Ovary (tissue), 9 donors: ENCODE data around the gene LSS. TPM values are rescaled to one million over a fixed set of nuclear protein-coding genes. Genes with fewer than 3 reads are reported as not detected.

Source experiments
- DNase-seq, 5 donors: peaks; one replicate each; pipeline ENCODE4 v3.0.0-alpha.2; 2019 to 2020
- H3K27ac ChIP-seq, 2 donors: fragments of 200-600 bp; one replicate each; pipeline versions ENCODE4 v1.5.1 to v1.8.0; 2019 to 2022
- H3K27me3 ChIP-seq: fragments of 200-600 bp; one replicate; pipeline ENCODE4 v1.8.0; 2022
- H3K36me3 ChIP-seq: fragments of 200-600 bp; sonication (generic); one replicate; pipeline ENCODE4 v1.5.1; 2019
- H3K4me1 ChIP-seq: one replicate; pipeline ENCODE4 v1.8.1; 2013; ENCODE audit warnings: mild to moderate bottlenecking, moderate library complexity; ENCODE audit not compliant: insufficient read depth
- H3K4me3 ChIP-seq: fragments of 200-600 bp; sonication (generic); one replicate; pipeline ENCODE4 v1.5.1; 2017
- H3K9me3 ChIP-seq, 2 donors: fragments of 200-600 bp in 1 of 2; sonication (generic) in 1 of 2; one replicate each; pipeline versions ENCODE4 v1.5.1 to v1.8.1; 2013 to 2019; ENCODE audit warnings: mild to moderate bottlenecking in 1 of 2, moderate library complexity in 1 of 2
- EP300 ChIP-seq: sonication (generic); formaldehyde crosslinking; IDR thresholded peaks from one replicate; pipeline ENCODE4 v1.6.1; 2017; ENCODE audit warnings: antibody characterized with exemption
- POLR2A ChIP-seq: fragments of 450-650 bp; IDR thresholded peaks from one replicate; pipeline ENCODE4 v1.6.1; 2017; ENCODE audit warnings: antibody characterized with exemption, mild to moderate bottlenecking, moderate library complexity
- WGBS, 3 donors: extraction: QIAGEN DNeasy Blood & Tissue Kit in 1 of 3; methylation state at CpG; one replicate each; pipeline versions ENCODE4 v1.1.5 to v1.1.7; 2013 to 2017; 5-methylcytosine and 5-hydroxymethylcytosine counted together
- intact Hi-C, 4 donors: fragments of 100-400 bp; cut with DNase I; formaldehyde crosslinking; loops; one replicate each; pipeline versions ENCODE4 v1.11.0 to v1.15.1; 2022 to 2023
- polyA plus RNA-seq, 2 donors: library from polyadenylated mRNA; stranded (reverse); fragments of 200-250 nt in 1 of 2; fragments of 350-450 nt in 1 of 2; fragmentation: Illumina TruSeq in 1 of 2; extraction: RNeasy Lipid Tissue Mini Kit (QIAGEN cat#74804) in 1 of 2; gene quantifications; one replicate each; pipeline ENCODE4 v1.2.3, GENCODE V29; 2013 to 2014
- total RNA-seq, 7 donors: library from RNA; depleted of rRNA in 2 of 7; stranded (reverse); fragments of >200 nt in 2 of 7; fragmentation: NEBNext Ultra II Directional in 3 of 7; extraction: Animal tissue kit (Norgen Biotek cat#: 25700) in 3 of 7; gene quantifications; one replicate each; pipeline versions ENCODE4 v1.1.0 to v1.2.4, GENCODE V29; 2016 to 2023
- TF ChIP-seq, protein P1 (sequence below), 3 donors: fragments of 450-650 bp in 2 of 3; fragments of 200-600 bp in 1 of 3; IDR thresholded peaks; one replicate each; pipeline versions ENCODE4 v1.5.1 to v1.8.0; 2016 to 2022; ENCODE audit warnings: antibody characterized with exemption in 3 of 3, mild to moderate bottlenecking in 1 of 3
- donor health status: DM: no; HTN: no; CAD: no; lungs with moderate emphysema.
- donor health status: DM: no; HTN: no; CAD: no.
- donor health status: Bipolar disorder and iron deficiency.
- donor health status: DM: yes; HTN: yes; CAD: no.
- donor health status: DM: no; HTN: no; CAD: no.
- donor health status: DM: yes; HTN: yes; CAD: no.

Gene LSS
- total and polyA plus RNA-seq, 9 donors, result 19.8 to 201 (median 76.0) TPM

DNA sequence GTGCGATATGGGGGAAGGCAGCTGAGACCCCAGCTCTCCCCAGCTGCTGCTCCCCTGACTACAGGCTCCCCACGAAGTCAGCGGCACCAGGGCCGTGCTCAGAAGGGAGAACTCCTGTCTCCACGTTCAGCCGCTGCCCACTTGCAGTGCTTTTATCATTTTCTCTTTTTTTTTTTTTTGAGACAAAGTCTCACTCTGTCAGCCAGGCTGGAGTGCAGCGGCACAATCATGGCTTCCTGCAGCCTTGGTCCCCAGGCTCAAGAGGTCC is 72.3 kb downstream of the LSS start:
- TF ChIP-seq, protein P1, sequence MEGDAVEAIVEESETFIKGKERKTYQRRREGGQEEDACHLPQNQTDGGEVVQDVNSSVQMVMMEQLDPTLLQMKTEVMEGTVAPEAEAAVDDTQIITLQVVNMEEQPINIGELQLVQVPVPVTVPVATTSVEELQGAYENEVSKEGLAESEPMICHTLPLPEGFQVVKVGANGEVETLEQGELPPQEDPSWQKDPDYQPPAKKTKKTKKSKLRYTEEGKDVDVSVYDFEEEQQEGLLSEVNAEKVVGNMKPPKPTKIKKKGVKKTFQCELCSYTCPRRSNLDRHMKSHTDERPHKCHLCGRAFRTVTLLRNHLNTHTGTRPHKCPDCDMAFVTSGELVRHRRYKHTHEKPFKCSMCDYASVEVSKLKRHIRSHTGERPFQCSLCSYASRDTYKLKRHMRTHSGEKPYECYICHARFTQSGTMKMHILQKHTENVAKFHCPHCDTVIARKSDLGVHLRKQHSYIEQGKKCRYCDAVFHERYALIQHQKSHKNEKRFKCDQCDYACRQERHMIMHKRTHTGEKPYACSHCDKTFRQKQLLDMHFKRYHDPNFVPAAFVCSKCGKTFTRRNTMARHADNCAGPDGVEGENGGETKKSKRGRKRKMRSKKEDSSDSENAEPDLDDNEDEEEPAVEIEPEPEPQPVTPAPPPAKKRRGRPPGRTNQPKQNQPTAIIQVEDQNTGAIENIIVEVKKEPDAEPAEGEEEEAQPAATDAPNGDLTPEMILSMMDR (IDR thresholded peaks at IDR 0.05), result no peak
- no peak for TF ChIP-seq EP300
- no peak for TF ChIP-seq POLR2A
- Histone ChIP-seq H3K27ac (no peak overlapping the region), H3K9me3 (no peaks in the 10 kb centered on the region), H3K27me3 (no peaks in the 10 kb centered on the region), H3K4me3 (no peak overlapping the region), H3K4me1 (peaks cover 9% of the 10 kb centered on the region), H3K36me3 (no peaks in the 10 kb centered on the region)
- intact Hi-C loops, result loop anchor here in 1 of 4 donors (10.0 kb wide), 1 partner anchor 68 kb away; the partner anchor contains the start of gene LSS
- WGBS, 3 donors, result 85 to 93% (median 86%) methylated on average over 7 of the region's 7 CpGs
- peak in 3 of 5 donors; percentile 6 to 25 (median 15) for DNase-seq

- Histone ChIP-seq H3K9me3 (no peaks in the 10 kb centered on the region), H3K27ac (no peak within 1 kb of the TSS), H3K4me1 (peaks cover 9% of the 10 kb centered on the region), H3K36me3 (no peaks in the 10 kb centered on the region), H3K4me3 (no peak within 1 kb of the TSS), H3K27me3 (no peaks in the 10 kb centered on the region)
- intact Hi-C loops, result loop anchor here in 1 of 4 donors (10.0 kb wide), 1 partner anchor 69 kb away; the partner anchor contains the start of gene LSS
- TF ChIP-seq POLR2A (no peak), EP300 (no peak)
- TF ChIP-seq, protein P1 (IDR thresholded peaks at IDR 0.05), result no peak
- DNase-seq, result peak in 3 of 5 donors; percentile 19 to 38 (median 26)
- WGBS, 3 donors, result 83 to 86% (median 86%) methylated on average over 34 of the region's 34 CpGs
Observed at GRCh38 chr21:46155514-46156377, 72.8 kb downstream of the LSS start, which contains the start of gene FTCD. Gene FTCD, minus strand, starts transcription at chr21:46155579. Its CDS starts 56 bp downstream, at chr21:46155523.

- no peaks in the 10 kb centered on the region for H3K9me3 ChIP-seq
- no peak overlapping the region for H3K4me3 ChIP-seq
- WGBS, 3 donors, result 77 to 89% (median 83%) methylated on average over 15 to 16 of the region's 16 CpGs
- no peak overlapping the region for H3K27ac ChIP-seq
- intact Hi-C loops, result loop anchor here in 3 of 4 donors (5.0 to 10.0 kb wide), 4 partner anchors 70 to 132 kb away; partner anchors contain the start of genes LSS (in 2 of the 3), MCM3AP (in 1 of the 3) and YBEY (in 1 of the 3)
- TF ChIP-seq POLR2A, result no peak
- no peak for TF ChIP-seq EP300
- TF ChIP-seq, protein P1 (IDR thresholded peaks at IDR 0.05), result no peak
- peaks cover 9% of the 10 kb centered on the region for H3K4me1 ChIP-seq
- no peaks in the 10 kb centered on the region for H3K36me3 ChIP-seq
- DNase-seq, result peak in 4 of 5 donors; percentile 16 to 36 (median 23)
- no peaks in the 10 kb centered on the region for H3K27me3 ChIP-seq
Observed at GRCh38 chr21:46154955-46155513, 73.5 kb downstream of the LSS start.

DNA sequence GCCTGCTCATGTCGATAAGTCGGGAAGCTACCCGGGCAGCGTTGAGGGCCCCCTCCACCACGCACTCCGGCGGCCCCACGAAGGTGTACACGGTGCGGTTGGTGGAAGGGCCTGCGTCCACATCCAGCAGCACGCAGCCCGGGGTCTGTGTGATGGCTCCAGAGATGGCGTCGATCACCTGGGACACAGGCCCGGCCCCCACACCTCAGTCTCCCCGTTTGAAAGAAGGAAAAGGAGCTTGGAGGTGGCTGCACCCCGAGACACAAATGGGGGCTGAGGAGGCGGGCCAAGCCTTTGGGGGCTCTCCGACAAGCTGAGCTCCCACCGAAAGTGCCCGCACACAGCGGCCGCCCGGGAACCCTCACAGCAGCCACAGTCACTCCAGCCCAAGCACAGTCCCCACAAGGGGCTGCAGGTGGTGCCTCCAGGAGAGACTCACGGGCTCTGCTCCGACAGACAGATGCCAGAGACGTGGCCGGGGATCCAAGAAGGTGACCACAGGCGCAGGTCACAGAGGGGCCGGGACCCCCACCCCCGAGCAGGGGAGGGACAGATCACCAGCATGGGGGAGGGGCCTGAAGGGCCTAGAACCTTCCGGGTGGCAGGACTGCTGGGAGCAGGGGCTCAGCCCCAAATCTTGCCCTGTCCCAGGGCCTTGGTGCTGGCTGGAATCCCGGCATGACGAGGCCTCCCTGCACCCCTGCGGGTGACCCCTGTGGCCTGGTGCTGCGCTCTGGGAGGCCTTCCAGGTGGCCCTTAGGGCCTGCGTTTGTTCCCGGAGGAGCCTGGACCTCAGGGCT is 74.2 kb downstream of the LSS start:
- H3K27me3 ChIP-seq, result no peaks in the 10 kb centered on the region
- intact Hi-C loops, result loop anchor here in 3 of 4 donors (5.0 to 10.0 kb wide), 4 partner anchors 70 to 133 kb away; partner anchors contain the start of genes LSS (in 2 of the 3), MCM3AP (in 1 of the 3) and YBEY (in 1 of the 3)
- DNase-seq, result peak in 4 of 5 donors; percentile 18 to 40 (median 38)

More for the DNA sequence above, 74.2 kb downstream of the LSS start:
- no peaks in the 10 kb centered on the region for H3K9me3 ChIP-seq
- H3K36me3 ChIP-seq, result no peaks in the 10 kb centered on the region
- WGBS, 3 donors, result 90 to 91% (median 91%) methylated on average over 39 of the region's 39 CpGs
- H3K4me3 ChIP-seq, result no peak overlapping the region
- TF ChIP-seq EP300 (no peak), POLR2A (no peak)
- TF ChIP-seq, protein P1 (IDR thresholded peaks at IDR 0.05), result no peak
- peaks cover 9% of the 10 kb centered on the region for H3K4me1 ChIP-seq
- H3K27ac ChIP-seq, result no peak overlapping the region
